Kidney (tissue), 14 donors: ENCODE measurements around the gene TGFBR3. TPM values are rescaled to one million over a fixed set of nuclear protein-coding genes. Genes with fewer than 3 reads are reported as not detected.

ENCODE experiments used
- DNase-seq, 5 donors: peaks; one replicate each; pipeline ENCODE4 v3.0.0-alpha.2; 2013 to 2020
- FAIRE-seq: peaks from 2 replicates; lab custom pipeline; 2012; peaks lifted over from hg19 to GRCh38; lab: Jason Lieb, UNC
- H3K27ac ChIP-seq, 2 donors: one replicate each; pipeline ENCODE4 v1.7.0; 2013; ENCODE audit warnings: low read depth in 2 of 2, low read length in 2 of 2, inconsistent platforms in 1 of 2
- H3K27me3 ChIP-seq: one replicate; pipeline ENCODE4 v1.7.1; 2013; ENCODE audit warnings: low read length, inconsistent platforms; ENCODE audit not compliant: control insufficient read depth, insufficient read depth
- H3K36me3 ChIP-seq, 3 donors: one replicate each; pipeline versions ENCODE4 v1.7.0 to v1.7.1; 2013; ENCODE audit warnings: low read length in 3 of 3, control low read depth in 1 of 3, inconsistent platforms in 1 of 3; ENCODE audit not compliant: insufficient read depth in 3 of 3, control insufficient read depth in 2 of 3
- H3K4me1 ChIP-seq, 3 donors: one replicate each; pipeline versions ENCODE4 v1.7.0 to v1.7.1; 2013; ENCODE audit warnings: low read length in 3 of 3, inconsistent platforms in 1 of 3, low read depth in 1 of 3; ENCODE audit not compliant: control insufficient read depth in 2 of 3, insufficient read depth in 2 of 3
- H3K4me3 ChIP-seq, 3 donors: one replicate each; pipeline versions ENCODE4 v1.7.0 to v1.8.1; 2013; ENCODE audit warnings: low read length in 3 of 3, control low read depth in 1 of 3, inconsistent platforms in 1 of 3
- H3K9ac ChIP-seq, 3 donors: one replicate each; pipeline versions ENCODE4 v1.7.0 to v1.7.1; 2013; ENCODE audit warnings: low read length in 3 of 3, control low read depth in 1 of 3, inconsistent platforms in 1 of 3
- H3K9me3 ChIP-seq, 3 donors: one replicate each; pipeline versions ENCODE4 v1.7.0 to v1.7.1; 2013; ENCODE audit warnings: low read length in 3 of 3, control low read depth in 1 of 3, inconsistent platforms in 1 of 3; ENCODE audit not compliant: control insufficient read depth in 2 of 3, insufficient read depth in 1 of 3
- CTCF ChIP-seq: IDR thresholded peaks from 3 replicates; pipeline ENCODE4 v1.5.1; 2012; ENCODE audit warnings: mild to moderate bottlenecking, moderate library complexity, borderline replicate concordance; ENCODE audit not compliant: insufficient read depth; ENCODE audit errors: extremely low read depth
- intact Hi-C: fragments of 100-400 bp; cut with DNase I; formaldehyde crosslinking; loops from one replicate; pipeline ENCODE4 v1.11.1; 2022
- polyA plus RNA-seq: library from polyadenylated mRNA; stranded (reverse); fragments of 350-450 nt; fragmentation: Illumina TruSeq; extraction: RNeasy Lipid Tissue Mini Kit (QIAGEN cat#74804); gene quantifications from one replicate; pipeline ENCODE4 v1.2.3, GENCODE V29; 2014; ENCODE audit warnings: low read depth, low replicate concordance; ENCODE audit not compliant: insufficient read depth
- total RNA-seq: library from RNA; stranded (reverse); fragmentation: NEBNext Ultra II Directional; extraction: Animal tissue kit (Norgen Biotek cat#: 25700); gene quantifications from one replicate; pipeline ENCODE4 v1.2.1, GENCODE V29; 2021
- donor health status: control.
- donor health status: control.
- donor health status: control.
- donor health status: control.
- donor health status: control.
- donor health status: DM: yes; HTN: yes; CAD: no.
- donor health status: Normal renal cell carcinoma (clear cell type).

TGFBR3 gene
- total and polyA plus RNA-seq, 2 donors from 2014 or later, result 15.8 to 57.9 TPM

- Histone ChIP-seq H3K36me3 (peaks cover 0 to 3% (median 2%) of the 10 kb centered on the region in 3 donors), H3K4me1 (peaks cover 0 to 8% (median 0%) of the 10 kb centered on the region in 3 donors), H3K27ac (no peak overlapping the region), H3K4me3 (no peak overlapping the region), H3K9me3 (no peaks in the 10 kb centered on the region), H3K27me3 (no peaks in the 10 kb centered on the region), H3K9ac (no peak overlapping the region)
- DNase-seq, result no peak
- FAIRE-seq, result no peak
- intact Hi-C loops, result no loop called here
- no peak for TF ChIP-seq CTCF
Measured at GRCh38 chr1:91768120-91768519, 117.8 kb downstream of the TGFBR3 start.

GRCh38 chr1:91766883-91767282 lies 119.1 kb downstream of the TGFBR3 start:
- Histone ChIP-seq H3K27me3 (no peaks in the 10 kb centered on the region), H3K27ac (no peak overlapping the region), H3K9ac (no peak overlapping the region), H3K4me1 (peaks cover 0 to 8% (median 0%) of the 10 kb centered on the region in 3 donors), H3K4me3 (no peak overlapping the region), H3K9me3 (no peaks in the 10 kb centered on the region), H3K36me3 (peaks cover 0 to 3% (median 2%) of the 10 kb centered on the region in 3 donors)
- DNase-seq (no peak), FAIRE-seq (no peak)
- TF ChIP-seq CTCF, result no peak
- intact Hi-C loops, result no loop called here

GRCh38 chr1:91765880-91766443 lies 120.0 kb downstream of the TGFBR3 start:
- no peak for DNase-seq
- no peak overlapping the region for H3K27ac ChIP-seq
- no peaks in the 10 kb centered on the region for H3K9me3 ChIP-seq
- peaks cover 0 to 3% (median 2%) of the 10 kb centered on the region in 3 donors for H3K36me3 ChIP-seq
- intact Hi-C loops, result no loop called here
- H3K4me1 ChIP-seq, result peaks cover 0 to 8% (median 0%) of the 10 kb centered on the region in 3 donors
- TF ChIP-seq CTCF, result no peak
- no peak overlapping the region for H3K4me3 ChIP-seq
- H3K27me3 ChIP-seq, result no peaks in the 10 kb centered on the region
- FAIRE-seq, result no peak
- no peak overlapping the region for H3K9ac ChIP-seq
